ENCODE results near the gene SH3GL1.

Gene SH3GL1

DNA sequence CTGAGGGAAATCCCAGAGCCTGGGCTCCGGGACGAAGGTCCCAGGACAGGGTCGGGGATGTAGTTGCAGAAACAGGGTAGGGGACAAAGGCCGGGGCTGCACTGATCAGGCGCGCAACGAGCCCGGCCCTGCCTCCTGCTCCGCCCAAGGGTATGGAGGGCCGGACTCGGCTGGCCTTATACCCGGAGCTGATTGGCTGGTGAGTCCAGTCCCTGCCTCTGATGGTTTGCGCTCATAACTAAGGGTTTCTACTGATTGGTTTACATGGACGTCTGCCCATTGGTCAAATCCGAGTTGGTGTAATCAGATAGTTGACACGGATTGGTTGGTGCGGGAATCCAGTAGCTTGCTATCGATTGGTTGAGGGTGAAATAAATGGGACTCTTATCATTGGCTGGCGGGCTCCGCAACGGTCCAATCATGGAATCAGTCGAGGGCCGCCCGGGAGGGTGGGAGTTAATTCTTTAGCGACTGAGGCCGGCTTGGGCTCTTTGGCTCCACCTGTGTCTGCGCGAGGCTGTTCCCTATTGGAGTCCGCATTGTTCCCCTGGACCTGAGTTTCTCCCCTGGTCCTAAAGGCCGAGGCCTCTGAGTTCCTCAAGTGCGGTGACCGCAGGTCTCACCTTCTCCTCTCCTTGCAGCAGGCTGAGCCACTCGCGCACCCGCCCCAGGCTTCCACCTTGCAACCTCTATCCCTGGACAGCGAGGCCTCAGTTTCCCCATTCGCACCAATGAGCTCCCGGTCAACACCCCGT is 57.6 kb downstream of the SH3GL1 start:
- DNase-seq: peak; percentile 97 to 98

DNA sequence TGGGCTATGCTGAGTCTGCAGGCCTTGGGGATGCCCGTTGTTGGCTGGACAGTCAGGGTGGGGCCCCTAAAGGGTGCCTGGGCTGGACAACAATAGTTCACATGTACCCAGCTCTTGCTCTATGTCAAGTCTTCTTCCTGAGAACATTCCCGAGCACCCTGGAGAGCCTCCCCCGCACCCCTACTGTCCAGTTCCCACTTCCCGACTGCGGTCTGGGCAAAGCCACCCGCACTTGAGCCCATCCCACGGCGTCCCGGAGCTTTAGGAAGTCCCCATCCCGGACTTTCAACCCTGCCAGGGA is 58.1 kb downstream of the SH3GL1 start:
- no peak for DNase-seq

DNA sequence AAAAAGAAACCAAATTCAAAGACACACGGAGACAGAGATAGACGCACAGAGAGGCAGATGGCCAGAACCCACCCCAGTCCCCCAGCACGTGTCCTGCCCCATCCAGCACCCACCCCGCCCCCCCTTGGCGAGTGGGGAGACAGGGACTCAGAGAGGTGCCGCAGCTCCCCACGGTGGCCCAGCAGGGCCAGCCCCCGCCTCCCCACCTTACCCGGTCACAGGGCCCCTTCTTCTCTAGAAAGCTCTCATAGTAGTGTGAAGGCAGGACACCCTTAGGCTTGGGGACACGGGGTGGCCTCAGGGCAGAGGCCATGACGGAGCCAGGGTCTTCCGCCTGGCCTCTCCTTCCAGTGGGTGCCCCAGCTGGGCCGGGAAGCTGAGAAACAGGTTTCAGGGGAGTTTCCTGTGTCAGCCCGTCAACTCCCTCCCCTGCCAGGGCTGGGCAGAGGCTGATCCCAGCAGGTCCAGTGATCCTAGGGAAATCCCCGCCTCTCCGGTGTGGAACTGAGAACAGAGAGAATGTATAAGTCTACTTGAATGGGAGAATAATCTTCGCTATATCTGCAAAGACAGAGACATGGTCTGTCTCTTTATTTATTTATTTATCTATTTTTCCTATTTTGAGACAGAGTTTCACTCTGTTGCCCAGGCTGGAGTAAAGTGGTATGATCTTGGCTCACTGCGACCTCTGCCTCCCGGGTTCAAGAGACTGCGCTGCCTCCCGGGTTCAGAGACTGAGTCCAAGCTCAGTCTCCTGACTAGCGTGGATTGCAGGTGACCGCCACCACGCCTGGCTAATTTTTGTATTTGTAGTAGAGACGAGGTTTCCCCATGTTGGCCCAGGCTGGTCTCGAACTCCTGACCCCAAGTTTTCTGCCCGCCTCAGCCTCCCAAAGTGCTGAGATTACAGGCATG is 61.6 kb downstream of the SH3GL1 start, which contains the start of gene STAP2:
TSS of gene STAP2 (minus strand) at position 387 of the 915 bp plus-strand sequence. CDS start at position 313, 74 bp downstream.
- peak; percentile 25 to 29 for DNase-seq

DNA sequence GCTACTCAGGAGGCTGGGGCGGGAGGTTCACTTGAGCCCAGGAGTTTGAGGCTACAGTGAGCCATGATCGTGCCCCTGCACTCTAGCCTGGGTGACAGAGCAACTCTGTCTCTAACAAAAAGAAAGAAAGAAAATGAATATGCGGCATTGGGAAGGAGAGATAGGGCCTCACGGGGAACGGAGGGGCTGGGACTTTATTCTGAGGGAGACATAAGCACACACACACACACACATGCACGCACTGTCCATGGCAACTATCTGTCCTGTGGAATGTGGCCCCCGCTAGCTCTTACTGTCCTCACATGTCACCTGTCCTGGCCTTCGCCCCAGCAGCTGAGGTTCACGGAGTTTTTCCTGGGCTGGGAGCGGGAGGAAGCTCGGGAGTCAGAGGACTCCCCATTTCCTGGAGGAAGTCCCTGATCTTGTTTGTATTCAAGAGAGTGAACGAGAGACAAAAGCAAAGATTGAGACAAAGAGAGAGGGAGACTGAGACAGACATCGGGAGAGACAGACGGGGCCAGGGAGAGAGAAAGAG is 62.4 kb downstream of the SH3GL1 start:
- DNase-seq: no peak

DNA sequence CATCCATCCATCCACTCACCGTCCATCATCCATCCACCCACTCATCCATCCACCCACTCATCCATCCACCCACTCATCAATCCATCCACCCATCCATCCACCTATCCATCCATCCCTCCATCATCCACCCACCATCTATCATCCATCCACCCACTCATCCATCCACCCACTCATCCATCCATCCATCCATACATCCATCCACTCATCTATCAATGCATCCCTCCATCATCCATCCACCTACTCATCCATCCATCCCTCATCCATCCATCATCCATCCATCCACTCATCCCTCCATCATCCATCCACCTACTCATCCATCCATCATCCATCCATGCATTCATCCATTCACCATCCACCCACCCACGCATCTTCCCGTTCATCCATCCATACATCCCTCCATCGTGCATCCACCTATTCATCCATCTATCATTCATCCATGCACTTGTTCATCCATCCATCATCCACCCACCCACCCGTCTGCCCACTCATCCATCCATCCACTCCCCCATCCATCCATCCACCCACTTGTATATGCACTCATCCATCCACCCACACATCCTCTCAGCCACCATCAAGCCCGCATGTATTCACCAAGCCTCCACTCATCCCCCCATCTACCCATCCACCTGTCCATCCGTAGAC is 65.3 kb downstream of the SH3GL1 start:
- DNase-seq: no peak

DNA sequence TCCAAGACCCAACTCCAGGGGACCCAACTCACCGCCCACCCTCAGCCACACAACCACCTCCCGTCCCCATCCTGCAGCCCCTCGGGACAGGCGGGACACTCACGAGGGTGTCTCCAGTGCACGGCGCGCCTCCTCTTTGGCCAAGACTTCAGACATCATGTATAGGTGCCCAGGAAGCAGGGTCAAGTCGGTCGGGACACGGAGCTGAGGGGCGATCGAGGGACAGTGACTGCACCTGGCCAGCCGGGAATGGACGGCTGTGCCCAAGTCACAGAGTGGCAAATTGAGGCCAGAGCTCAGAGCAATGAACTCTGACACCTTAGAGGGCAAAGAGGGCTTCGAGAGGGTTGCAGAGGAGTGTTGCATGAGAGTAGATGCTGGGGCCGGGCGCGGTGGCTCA is 70.5 kb downstream of the SH3GL1 start:
- no peak for DNase-seq

DNA sequence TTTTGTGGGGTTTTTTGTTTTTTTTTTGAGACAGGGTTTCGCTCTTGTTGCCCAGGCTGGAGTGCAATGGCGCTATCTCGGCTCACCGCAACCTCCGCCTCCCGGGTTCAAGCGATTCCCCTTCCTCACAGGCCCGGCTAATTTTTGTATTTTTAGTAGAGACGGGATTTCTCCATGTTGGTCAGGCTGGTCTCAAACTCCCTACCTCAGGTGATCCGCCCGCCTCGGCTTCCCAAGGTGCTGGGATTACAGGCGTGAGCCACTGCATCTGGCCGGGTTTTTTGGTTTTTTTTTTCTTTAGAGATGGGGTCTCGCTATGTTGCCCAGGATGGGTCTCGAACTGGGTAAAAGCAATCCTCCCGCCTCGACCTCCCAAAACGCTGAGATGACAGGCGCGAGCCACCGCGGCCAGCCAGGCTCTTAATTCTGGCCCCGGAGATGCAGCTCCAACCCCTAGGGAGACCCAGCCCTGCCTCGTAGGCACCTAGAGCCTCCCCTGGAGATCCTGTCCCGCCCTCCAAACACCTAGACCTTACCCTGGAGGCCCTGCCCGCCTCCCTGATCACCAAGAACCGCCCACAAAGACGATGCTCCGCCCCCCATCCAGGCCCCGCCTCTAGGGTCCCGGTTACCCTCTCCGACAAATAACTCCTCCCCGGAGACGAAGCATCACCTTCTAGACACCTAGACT is 71.2 kb downstream of the SH3GL1 start:
- DNase-seq: peak; percentile 27 to 36

DNA sequence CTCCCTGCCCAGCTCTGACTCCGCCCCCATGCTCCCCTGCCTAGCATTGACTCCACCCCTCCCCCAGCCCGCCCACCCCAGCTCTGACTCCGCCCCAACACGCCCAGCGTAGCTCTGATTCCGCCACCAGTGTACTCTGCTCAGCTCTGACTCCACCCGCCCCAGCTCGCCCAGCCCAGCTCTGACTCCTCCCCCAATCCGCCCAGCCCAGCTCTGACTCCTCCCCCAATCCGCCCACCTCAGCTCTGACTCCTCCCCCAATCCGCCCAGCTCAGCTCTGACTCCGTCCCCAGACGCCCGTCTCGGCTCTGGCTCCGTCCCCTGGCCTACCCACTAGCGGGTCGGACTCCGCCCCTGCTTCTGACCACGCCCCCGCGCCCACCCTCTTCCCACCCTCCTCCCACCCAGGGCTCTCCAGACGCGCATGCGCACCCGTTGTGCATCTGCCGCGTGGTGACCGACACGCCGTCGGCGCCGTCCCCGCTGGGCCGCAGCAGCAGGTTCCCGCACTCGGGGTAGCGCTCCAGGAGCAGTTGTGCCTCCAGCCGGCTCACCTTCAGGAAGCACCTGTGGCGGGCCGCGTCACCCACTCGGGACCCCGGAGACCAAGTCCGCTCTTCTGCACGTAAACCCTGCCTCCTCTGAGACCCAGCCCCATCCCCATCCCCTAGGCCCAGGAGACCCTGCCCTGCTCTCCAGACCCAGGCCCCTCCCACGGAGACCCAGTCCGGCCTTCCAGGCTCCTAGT is 71.9 kb downstream of the SH3GL1 start:
- DNase-seq: peak; percentile 95 to 96

DNA sequence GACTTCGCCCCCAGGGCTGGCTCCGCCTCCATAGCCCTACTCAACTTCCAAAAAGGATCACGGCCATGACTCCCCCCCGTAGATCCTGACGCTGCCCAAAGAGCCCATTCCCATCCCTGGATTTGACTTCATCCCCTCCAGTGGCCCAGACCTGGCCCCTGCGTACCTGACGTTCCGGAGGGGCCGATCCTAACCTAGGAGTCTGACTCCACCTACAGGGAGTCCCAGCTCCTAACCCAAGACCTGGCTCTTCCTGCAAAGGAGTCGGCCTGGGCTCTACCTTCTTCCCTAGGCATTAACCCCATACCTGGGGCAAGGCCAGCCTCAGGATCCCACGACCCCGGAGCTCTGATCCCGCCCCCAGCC is 72.5 kb downstream of the SH3GL1 start:
- no peak for DNase-seq

DNA sequence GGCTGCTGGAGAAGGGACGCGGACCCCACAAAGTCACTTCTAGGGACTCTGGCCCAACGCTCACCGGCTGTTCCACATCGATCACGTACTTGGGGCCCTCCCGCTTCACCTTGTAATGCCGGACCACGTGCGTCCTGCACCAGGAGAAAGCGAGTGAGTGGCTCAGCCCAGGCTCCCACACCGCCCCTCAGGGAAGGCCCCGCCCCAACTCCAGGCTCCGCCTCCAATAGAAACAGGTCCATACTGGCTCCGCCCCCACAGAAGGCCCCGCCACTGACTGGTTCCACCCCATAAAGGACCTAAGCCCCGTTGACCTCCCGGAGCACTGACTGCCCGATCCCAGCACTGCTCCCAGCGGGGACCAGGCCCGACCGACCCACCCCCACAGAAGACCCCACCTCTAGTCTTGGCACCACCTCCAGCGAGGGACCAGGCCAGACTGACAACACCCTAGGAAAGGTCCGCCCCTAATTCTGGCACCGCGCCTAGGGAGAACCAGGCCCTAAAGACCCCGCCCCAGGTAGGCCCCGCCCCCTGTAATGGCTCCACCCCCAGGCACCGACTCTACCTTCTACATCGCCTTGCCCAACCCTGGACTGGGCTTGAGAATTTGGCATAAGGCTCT is 73.0 kb downstream of the SH3GL1 start:
- peak; percentile 77 to 79 for DNase-seq

DNA sequence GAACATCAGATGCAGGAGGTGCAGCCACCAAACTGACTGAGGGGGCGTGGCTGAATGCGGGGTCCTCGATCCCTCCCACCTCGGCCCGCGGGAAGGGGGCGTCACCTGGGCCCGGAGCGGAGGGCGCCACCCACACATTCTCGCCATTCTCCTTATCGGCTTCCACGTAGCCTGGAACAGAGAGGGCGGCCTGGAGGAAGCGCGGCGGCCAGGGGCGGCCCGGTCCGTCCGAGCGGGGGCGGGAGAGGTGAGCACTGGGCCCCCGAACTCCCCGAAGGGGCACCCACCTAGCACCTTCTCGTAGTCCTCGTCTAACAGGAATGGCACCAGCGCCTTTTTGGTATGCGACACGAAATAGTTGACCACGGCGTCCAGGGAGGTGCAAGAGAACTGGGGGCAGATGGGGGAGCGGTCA is 73.5 kb downstream of the SH3GL1 start:
- DNase-seq: peak; percentile 16 to 31

DNA sequence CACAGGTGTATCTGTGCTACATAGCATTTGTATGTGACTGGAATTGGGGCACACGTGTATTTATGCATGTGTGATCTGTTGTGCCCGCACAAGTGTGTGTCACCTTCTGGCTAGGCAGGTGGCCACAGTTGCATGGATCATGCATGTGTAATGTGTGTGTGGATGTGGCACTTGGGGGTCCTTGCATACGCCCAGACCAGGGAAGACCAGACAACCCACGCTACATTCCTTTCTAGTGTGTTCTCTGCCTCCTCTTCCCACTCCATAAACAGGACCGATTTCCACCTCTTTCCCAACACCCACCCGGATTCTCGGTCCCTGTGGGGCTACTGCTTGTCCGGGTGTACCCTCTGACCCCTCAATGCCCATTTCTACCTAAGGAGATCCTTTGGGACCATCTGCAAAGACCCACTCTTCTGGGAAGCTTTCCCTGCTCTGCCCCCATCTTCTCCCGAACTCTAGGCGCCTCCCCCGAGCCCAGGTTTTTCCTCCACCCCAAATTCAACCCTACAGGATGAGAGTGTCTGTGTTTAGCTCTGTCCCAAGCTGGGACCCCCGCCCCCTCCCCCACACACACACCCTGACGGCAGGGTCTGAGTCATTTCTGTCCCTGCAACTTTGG is 74.0 kb downstream of the SH3GL1 start:
- DNase-seq: no peak

DNA sequence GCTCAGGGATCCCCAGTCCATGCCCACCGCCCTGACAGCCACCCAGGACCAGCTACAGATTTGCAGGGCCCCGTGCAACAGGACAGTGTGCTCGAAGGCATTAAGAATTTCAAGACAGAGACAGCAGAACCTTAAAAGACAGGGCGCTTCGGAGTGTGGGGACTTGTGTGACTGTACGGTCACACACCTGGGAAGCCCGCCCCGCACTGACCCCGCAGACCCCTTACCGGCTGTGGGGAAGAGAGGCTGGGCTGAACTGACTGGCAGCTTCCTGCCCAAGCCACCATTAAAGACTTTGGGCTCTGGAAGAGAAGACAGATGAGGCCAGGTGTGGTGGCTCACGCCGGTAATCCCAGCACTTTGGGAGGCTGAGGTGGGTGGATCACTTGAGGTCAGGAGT is 76.1 kb downstream of the SH3GL1 start:
- DNase-seq: no peak

DNA sequence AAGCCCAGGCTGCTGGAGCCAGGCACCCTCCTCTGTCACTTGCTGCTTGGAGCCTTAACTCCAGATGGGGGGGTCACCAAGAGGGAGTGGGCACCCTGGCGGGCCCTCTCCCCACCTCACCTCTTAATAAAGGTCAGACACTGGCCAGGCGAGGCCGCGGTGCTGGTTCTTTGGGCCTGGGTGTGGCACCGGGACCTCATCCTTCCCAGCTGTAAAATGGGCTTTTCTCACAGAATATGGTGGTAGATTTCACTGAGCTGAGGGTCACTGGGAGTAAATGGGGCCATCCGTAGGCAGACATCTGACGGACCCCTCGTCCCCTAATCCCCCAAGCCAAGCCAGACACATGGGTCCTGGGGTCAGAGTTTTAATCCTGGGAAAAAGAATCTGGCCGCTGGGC is 76.7 kb downstream of the SH3GL1 start:
- no peak for DNase-seq

DNA sequence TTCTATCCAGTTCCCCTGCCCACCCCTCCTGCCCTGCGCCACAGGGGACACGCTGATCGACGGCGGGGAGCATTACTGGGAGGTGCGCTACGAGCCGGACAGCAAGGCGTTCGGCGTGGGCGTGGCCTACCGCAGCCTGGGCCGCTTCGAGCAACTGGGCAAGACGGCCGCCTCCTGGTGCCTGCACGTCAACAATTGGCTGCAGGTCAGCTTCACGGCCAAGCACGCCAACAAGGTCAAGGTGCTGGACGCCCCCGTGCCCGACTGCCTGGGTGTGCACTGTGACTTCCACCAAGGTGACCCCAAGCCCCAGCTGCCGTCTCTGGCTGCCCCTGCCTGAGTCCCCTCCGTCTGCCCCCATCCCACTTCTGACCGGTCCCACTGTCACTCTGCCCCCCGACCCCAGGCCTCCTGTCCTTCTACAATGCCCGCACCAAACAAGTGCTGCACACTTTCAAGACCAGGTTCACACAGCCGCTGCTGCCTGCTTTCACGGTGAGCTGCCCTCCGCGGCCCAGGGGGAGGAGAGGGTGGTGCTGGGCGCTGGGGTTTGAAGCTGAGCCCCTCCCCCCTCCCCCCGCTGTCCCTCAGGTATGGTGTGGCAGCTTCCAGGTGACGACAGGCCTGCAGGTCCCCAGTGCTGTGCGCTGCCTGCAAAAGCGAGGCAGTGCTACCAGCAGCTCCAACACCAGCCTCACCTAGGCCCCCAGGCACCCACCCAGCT is 77.2 kb downstream of the SH3GL1 start:
- DNase-seq: no peak

DNA sequence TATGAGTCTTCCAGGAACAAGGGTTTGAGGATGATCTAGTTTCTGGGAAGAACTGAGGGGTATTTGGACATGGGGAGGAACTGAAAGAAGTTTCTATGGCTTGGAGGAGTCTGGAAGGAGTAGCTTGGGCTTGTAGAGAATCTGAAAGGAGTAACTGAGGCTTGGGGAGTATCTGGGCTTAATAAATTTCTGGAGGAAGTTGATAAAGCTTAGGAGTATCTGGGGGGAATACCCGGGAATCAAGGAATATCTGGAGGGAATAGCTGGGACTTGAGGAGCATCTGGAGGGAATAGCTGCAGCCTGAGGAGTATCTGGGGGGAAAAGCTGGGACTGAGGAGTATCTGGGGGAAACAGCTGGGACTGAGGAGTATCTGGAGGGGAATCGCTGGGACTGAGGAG is 79.9 kb downstream of the SH3GL1 start:
- DNase-seq: no peak

DNA sequence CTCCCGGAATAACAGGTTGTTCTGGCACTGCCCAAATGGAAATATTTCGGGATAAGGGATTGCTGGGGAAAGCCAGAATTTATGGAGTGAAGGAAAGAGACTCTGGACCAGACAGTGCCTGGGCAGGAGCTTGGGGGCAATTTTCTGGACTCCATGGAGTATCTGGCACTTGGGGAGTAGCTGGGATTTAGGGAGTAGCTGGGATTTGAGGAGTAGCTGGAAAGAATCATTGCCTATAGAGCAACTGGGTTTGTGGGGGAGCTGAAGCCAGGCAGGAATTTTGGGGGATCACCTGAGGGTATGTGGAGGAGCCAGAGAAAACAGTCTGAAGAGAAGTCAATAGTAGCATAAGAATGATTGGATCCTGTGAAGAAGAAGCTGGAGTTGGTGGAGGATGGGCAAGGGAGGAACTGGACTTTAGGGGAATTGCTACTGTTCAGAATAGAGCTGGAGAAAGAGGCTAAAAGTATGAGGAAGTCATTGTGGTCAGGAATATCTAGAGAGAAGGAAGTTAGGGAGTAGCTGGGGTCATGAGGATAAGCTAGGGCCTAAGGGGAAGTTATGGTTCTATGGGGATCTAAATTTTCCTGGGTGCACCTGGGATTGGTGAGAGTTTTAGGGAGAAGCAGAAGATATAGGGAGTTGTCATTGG is 81.2 kb downstream of the SH3GL1 start:
- no peak for DNase-seq

DNA sequence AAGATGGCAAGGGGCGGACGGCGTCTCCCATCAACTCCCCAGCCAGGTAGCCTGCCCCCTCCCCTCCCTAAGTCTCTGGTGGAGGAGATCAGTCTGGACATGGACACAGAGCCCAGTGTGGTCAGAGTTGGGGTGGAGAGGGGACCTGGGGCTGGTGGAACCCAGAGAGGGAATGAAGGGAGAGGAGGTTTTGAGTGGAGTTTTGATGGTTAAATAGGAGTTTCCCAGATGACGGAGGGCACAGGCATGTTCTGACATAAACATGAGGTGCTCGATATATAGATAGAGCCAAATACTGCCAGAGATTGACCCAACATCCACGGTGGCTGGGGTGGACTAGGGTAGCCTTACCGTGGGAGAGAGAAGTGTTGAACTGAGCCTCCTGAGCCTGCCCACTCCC is 81.9 kb downstream of the SH3GL1 start:
- no peak for DNase-seq

DNA sequence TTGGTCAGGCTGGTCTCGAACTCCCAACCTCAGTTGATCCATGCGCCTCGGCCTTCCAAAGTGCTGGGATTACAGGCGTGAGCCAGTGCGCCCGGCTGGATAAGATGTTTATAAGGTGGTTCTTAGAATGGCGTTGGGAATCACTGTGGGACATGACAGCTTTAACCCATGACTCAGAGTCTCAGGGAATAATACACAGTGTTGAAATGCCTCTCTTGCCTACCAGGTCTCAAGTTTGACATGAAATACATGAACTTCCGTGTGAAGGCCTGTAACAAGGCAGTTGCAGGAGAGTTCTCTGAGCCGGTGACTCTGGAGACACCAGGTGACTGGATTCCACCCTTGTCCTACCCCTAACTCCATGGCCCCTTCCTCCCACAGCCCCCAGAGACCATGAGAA is 83.4 kb downstream of the SH3GL1 start:
- no peak for DNase-seq

Measured in CD4-positive, alpha-beta T cell treated with Interleukin-1 beta for 1 hour (primary cell).